AG04449 (cell line): ENCODE data around the gene ANKRD34A.

Experiments
- CTCF ChIA-PET: fragments of 350-600 bp; formaldehyde crosslinking; extraction: SDS; loops from one replicate; lab custom pipeline; 2021; ENCODE audit warnings: antibody characterized with exemption; lab: Yijun Ruan, JAX
- POLR2A ChIA-PET: fragments of 400-600, 350-600 bp; formaldehyde crosslinking; extraction: SDS; loops from one replicate; lab custom pipeline; 2020; ENCODE audit warnings: antibody characterized with exemption, inconsistent platforms; lab: Yijun Ruan, JAX
- DNase-seq: peaks from one replicate; pipeline ENCODE4 v3.0.0-alpha.2; 2010; ENCODE audit warnings: low read depth, low spot score
- H3K4me3 ChIP-seq: 2 replicates; pipeline ENCODE4 v1.5.1; 2011; ENCODE audit warnings: low read depth, mild to moderate bottlenecking, control low read depth, low read length
- TF ChIP-seq, protein P1 (sequence below): IDR thresholded peaks from one replicate; pipeline ENCODE4 v1.5.1; 2011; ENCODE audit warnings: mild to moderate bottlenecking, moderate library complexity, low read length, control low read depth, inconsistent platforms; ENCODE audit not compliant: insufficient read depth; ENCODE audit errors: missing control alignments

ANKRD34A gene

DNA sequence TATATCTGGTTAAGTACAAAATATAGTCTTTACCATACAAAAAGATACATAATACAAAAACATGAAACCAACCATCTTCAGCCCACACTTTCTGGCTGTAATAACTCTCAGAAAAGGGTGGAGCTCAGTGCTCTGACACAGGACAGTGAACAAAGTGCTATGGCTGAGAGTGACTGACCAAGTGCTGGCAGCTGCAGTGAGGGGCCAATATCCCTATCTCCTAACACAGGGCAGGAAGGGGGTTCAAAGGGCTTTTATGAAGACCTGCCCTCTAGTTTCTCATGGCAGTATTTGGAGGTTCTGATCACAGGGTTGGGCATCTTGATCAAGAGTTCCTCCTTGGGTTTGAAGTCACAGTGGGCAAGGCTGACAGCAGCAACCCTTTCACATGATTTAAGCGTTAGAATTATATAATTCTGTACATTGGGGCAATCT is 28.1 kb upstream of the ANKRD34A start:
- DNase-seq, result no peak
- H3K4me3 ChIP-seq, result peak overlapping the region; percentile 90
- TF ChIP-seq, protein P1, sequence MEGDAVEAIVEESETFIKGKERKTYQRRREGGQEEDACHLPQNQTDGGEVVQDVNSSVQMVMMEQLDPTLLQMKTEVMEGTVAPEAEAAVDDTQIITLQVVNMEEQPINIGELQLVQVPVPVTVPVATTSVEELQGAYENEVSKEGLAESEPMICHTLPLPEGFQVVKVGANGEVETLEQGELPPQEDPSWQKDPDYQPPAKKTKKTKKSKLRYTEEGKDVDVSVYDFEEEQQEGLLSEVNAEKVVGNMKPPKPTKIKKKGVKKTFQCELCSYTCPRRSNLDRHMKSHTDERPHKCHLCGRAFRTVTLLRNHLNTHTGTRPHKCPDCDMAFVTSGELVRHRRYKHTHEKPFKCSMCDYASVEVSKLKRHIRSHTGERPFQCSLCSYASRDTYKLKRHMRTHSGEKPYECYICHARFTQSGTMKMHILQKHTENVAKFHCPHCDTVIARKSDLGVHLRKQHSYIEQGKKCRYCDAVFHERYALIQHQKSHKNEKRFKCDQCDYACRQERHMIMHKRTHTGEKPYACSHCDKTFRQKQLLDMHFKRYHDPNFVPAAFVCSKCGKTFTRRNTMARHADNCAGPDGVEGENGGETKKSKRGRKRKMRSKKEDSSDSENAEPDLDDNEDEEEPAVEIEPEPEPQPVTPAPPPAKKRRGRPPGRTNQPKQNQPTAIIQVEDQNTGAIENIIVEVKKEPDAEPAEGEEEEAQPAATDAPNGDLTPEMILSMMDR, result no peak
- POLR2A ChIA-PET, result interaction anchor here (1.0 kb wide), 1 partner anchor 133 kb away, joined by 4 read pairs; no protein-coding TSS in a partner anchor
- CTCF ChIA-PET, result interaction anchor here (2.2 to 24.4 kb wide), 3 partner anchors 14 to 66 kb away, joined by 5 to 787 read pairs (median 155); partner anchors contain the start of gene HJV

DNA sequence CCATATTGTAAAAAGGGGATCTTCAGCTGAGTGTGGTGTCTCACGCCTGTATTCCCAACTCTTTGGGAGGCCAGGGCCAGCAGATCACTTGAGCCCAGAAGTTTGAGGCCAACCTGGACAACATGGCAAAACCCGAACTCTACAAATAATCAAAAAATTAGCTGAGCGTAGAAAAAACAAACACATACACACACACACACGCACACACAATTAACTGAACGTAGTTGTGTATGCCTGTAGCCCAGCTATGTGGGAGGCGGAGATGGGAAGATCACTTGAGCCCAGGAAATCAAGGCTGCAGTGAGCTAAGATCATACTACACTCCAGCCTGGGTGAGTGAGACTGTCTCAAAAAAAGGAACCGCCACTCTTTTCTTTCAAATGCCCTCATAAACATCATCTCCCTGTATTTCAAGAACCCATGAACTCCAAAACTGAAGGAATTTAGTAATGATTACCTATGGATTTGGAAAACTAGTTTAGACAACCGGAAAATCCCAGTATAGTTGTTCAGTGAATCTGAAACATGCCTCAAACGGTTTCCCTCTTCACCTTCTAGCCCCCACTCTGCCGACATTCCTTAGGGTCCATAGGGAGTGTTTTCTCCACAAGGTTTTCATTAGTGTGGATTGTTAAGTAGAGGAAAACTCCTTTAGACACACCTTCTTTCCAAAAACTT is 27.5 kb upstream of the ANKRD34A start:
- TF ChIP-seq, protein P1, result no peak
- CTCF ChIA-PET, result interaction anchor here (13.2 to 24.4 kb wide), 2 partner anchors 14 to 20 kb away, joined by 155 to 787 read pairs; partner anchors contain the start of gene HJV
- no peak overlapping the region for H3K4me3 ChIP-seq
- no peak for DNase-seq
- POLR2A ChIA-PET, result interaction anchor here (0.7 kb wide), 1 partner anchor 45 kb away, joined by 4 read pairs; no protein-coding TSS in a partner anchor

DNA sequence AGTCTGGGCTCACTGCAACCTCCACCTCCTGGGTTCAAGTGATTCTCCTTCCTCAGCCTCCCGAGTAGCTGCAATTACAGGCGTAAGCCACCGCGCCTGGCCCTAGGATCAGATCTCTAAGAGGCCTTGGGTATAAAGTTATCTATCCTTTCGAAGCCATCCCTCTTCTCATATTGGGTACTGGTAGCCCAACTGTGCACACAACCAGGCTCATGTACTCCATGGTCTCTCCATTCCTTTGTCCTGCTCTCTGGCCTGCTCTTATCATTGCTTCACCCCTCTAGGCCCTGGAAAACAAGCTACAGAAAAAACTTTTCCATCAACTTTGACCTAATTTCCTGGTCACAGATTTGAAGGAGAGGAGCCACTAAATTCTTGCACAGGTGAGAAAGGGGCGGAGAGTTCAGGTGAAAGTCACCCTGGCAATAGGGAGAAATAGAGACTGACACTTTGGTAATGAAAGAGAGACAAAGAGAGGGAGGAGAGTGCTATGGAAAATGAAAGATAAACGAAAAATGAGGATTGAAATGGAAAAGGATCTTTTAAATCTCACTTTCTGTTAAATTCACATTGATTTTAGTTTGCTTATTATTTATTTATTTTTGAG is 26.0 kb upstream of the ANKRD34A start:
- ChIA-PET POLR2A (interaction anchor here (0.7 kb wide), 1 partner anchor 11 kb away, joined by 3 read pairs; no protein-coding TSS in a partner anchor), CTCF (interaction anchor here (1.3 to 24.4 kb wide), 3 partner anchors 12 to 145 kb away, joined by 3 to 787 read pairs (median 155); partner anchors contain the start of genes HJV and NUDT17)
- no peak overlapping the region for H3K4me3 ChIP-seq
- DNase-seq, result no peak
- TF ChIP-seq, protein P1, result no peak

DNA sequence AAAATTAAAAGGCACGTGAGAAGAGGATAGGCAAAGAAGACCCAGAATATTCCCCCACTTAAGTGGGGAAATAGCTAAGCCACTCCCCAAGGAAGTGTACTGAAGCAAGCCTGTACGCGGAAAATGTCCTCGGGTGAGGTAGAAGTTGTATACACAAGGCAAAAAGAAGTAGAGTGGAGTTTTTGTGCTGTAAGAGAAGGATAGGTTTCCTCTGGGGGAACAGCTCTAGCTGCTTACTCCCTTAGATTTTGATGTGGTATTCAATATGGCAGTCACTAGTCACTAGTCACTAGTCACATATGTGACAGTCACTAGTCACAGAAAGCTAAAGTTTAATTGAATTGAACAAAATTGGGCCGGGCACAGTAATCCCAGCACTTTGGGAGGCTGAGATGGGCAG is 24.4 kb upstream of the ANKRD34A start:
- H3K4me3 ChIP-seq, result no peak overlapping the region
- ChIA-PET CTCF (interaction anchor here (1.2 to 24.4 kb wide), 4 partner anchors 9 to 50 kb away, joined by 4 to 787 read pairs (median 80); partner anchors contain the start of gene HJV), POLR2A (interaction anchor here (0.8 kb wide), 1 partner anchor 9 kb away, joined by 5 read pairs; no protein-coding TSS in a partner anchor)
- DNase-seq, result no peak
- TF ChIP-seq, protein P1, result no peak

DNA sequence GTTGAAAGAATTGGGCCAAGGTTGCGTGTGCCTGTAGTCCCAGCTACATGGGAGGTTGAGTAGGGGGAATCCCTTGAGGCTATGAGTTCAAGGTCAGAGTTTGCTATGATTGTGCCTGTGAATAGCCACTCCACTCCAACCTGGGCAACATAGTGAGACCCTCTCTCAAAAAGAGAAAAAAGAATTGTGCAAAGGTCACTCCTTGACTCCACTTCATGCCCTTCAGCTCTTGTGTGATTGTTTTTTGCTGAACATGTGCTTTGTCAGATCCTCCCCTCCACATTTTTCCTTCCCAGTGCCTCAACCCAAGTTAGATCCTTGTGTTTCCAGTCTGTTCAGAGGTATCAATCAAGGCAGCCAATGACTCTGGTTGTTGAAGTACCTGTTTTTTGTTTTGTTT is 23.6 kb upstream of the ANKRD34A start:
- no peak for DNase-seq
- TF ChIP-seq, protein P1, result no peak
- H3K4me3 ChIP-seq, result no peak overlapping the region
- ChIA-PET CTCF (interaction anchor here (1.1 to 24.4 kb wide), 5 partner anchors 8 to 51 kb away, joined by 3 to 787 read pairs (median 4); partner anchors contain the start of genes HJV and TXNIP), POLR2A (no interaction called here)
